ENCODE data around the gene CADM2.

Gene CADM2

GRCh38 chr3:85007195-85008094, 48.7 kb downstream of the CADM2 start:
- H3K4me3 ChIP-seq (ENCODE audit: low read depth, low read length): no peak overlapping the region
- ChIA-PET POLR2A (no interaction called here), CTCF (interaction anchor here (0.6 kb wide), 1 partner anchor 38 kb away, joined by 3 read pairs; no protein-coding TSS in a partner anchor)
- no peaks in the 10 kb centered on the region for H3K9me3 ChIP-seq (ENCODE audit: control insufficient read depth, insufficient read depth, low read depth, low read length)
- no peak overlapping the region for H3K27ac ChIP-seq (ENCODE audit: extremely low read depth, low read depth, low read length)
- TF ChIP-seq ZNF146 (tag by site-specific recombination; IDR thresholded peaks at IDR 0.05) (no peak), ZIC2 (tag by site-specific recombination; IDR thresholded peaks at IDR 0.05) (no peak), MEIS1 (CRISPR knock-in tag; IDR thresholded peaks at IDR 0.05; ENCODE audit: borderline replicate concordance) (no peak), PRDM4 (tag by site-specific recombination; IDR thresholded peaks at IDR 0.05) (no peak), ZNF792 (tag by site-specific recombination; IDR thresholded peaks at IDR 0.05) (no peak), ZNF214 (tag by site-specific recombination; IDR thresholded peaks at IDR 0.05; ENCODE audit: borderline replicate concordance) (no peak), ZNF26 (tag by site-specific recombination; IDR thresholded peaks at IDR 0.05) (no peak), ZNF510 (tag by site-specific recombination; IDR thresholded peaks at IDR 0.05; ENCODE audit: insufficient replicate concordance) (no peak), ZSCAN30 (tag by site-specific recombination; IDR thresholded peaks at IDR 0.05) (no peak), ZNF549 (tag by site-specific recombination; IDR thresholded peaks at IDR 0.05) (no peak), ZNF837 (tag by site-specific recombination; IDR thresholded peaks at IDR 0.05) (no peak), ZNF37A (tag by site-specific recombination; IDR thresholded peaks at IDR 0.05) (no peak), ZSCAN16 (tag by site-specific recombination; IDR thresholded peaks at IDR 0.05) (no peak), ZNF341 (tag by site-specific recombination; IDR thresholded peaks at IDR 0.05; ENCODE audit: low read depth) (no peak), ZNF747 (tag by site-specific recombination; IDR thresholded peaks at IDR 0.05) (no peak), HOXD13 (CRISPR knock-in tag; IDR thresholded peaks at IDR 0.05; ENCODE audit: borderline replicate concordance) (no peak)
- H3K4me1 ChIP-seq (ENCODE audit: control insufficient read depth, insufficient read depth, low read length): no peaks in the 10 kb centered on the region
- H3K36me3 ChIP-seq (ENCODE audit: control insufficient read depth in 2 of 2, insufficient read depth in 1 of 2, low read length in 2 of 2): no peaks in the 10 kb centered on the region

- H3K9me3 ChIP-seq (ENCODE audit: control insufficient read depth, insufficient read depth, low read depth, low read length): no peaks in the 10 kb centered on the region
- H3K36me3 ChIP-seq (ENCODE audit: control insufficient read depth in 2 of 2, insufficient read depth in 1 of 2, low read length in 2 of 2): no peaks in the 10 kb centered on the region
- H3K4me3 ChIP-seq (ENCODE audit: low read depth, low read length): no peak overlapping the region
- POLR2A ChIA-PET: no interaction called here
- CTCF ChIA-PET: no interaction called here
- H3K4me1 ChIP-seq (ENCODE audit: control insufficient read depth, insufficient read depth, low read length): no peaks in the 10 kb centered on the region
- no peak overlapping the region for H3K27ac ChIP-seq (ENCODE audit: extremely low read depth, low read depth, low read length)
- no peak for TF ChIP-seq ZNF549 (tag by site-specific recombination; IDR thresholded peaks at IDR 0.05)
- no peak for TF ChIP-seq ZNF791 (tag by site-specific recombination; IDR thresholded peaks at IDR 0.05)
- TF ChIP-seq ZNF544 (tag by site-specific recombination; IDR thresholded peaks at IDR 0.05): no peak
- no peak for TF ChIP-seq ZNF391 (tag by site-specific recombination; IDR thresholded peaks at IDR 0.05; ENCODE audit: borderline replicate concordance, low read depth)
- TF ChIP-seq ATF2 (tag by site-specific recombination; IDR thresholded peaks at IDR 0.05; ENCODE audit: low read depth): no peak
- TF ChIP-seq ZNF433 (tag by site-specific recombination; IDR thresholded peaks at IDR 0.05; ENCODE audit: low read depth): no peak
- TF ChIP-seq ZNF830 (tag by site-specific recombination; IDR thresholded peaks at IDR 0.05; ENCODE audit: low read depth): no peak
- TF ChIP-seq ZBTB26 (tag by site-specific recombination; optimal IDR thresholded peaks at IDR 0.05): no peak
- no peak for TF ChIP-seq ZBTB10 (tag by site-specific recombination; IDR thresholded peaks at IDR 0.05)
- no peak for TF ChIP-seq ZNF777 (tag by site-specific recombination; IDR thresholded peaks at IDR 0.05; ENCODE audit: borderline replicate concordance)
Measured at GRCh38 chr3:85020828-85021227, 62.0 kb downstream of the CADM2 start.
